ENCODE results near the gene PDE11A. TPM values are rescaled to one million over a fixed set of nuclear protein-coding genes. Genes with fewer than 3 reads are reported as not detected.

PDE11A gene
- total and polyA plus RNA-seq, 4 donors: 1.0 to 5.9 (median 1.7) TPM

DNA sequence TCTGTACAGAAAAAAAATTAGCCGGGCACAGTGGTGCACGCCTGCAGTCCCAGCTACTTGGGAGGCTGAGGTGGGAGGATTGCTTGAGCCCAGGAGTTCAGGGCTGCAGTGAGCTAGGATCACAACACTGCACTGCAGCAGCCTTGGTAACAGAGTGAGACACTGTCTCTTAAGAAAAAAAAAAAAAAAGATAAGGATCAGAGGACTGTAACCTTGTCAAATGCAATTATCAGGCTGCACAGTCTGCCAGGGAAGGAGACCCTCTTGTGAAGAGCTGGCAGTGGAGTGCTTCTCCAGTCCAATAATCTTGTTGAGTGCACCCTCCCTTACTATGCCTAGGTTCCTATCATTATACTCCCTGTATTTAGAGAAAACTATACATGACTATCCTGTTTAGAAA is 330.7 kb downstream of the PDE11A start:
- no peak for DNase-seq (ENCODE audit: low spot score)
- WGBS: 90% methylated on average over 2 of the region's 2 CpGs
- H3K9ac ChIP-seq (ENCODE audit: low read depth in 1 of 2, low read length in 2 of 2): no peak overlapping the region
- no peaks in the 10 kb centered on the region for H3K36me3 ChIP-seq (ENCODE audit: control insufficient read depth in 4 of 4, insufficient read depth in 3 of 4, low read depth in 1 of 4, low read length in 3 of 4)
- no peak overlapping the region for H3K27ac ChIP-seq (ENCODE audit: low read depth in 1 of 2, low read length in 2 of 2)
- H3K4me3 ChIP-seq (ENCODE audit: low read depth in 1 of 3, low read length in 3 of 3): no peak overlapping the region
- H3K9me3 ChIP-seq (ENCODE audit: control insufficient read depth in 4 of 4, low read length in 3 of 4): no peaks in the 10 kb centered on the region
- no peaks in the 10 kb centered on the region for H3K27me3 ChIP-seq (ENCODE audit: control insufficient read depth in 4 of 4, insufficient read depth in 4 of 4, low read length in 3 of 4)
- no peaks in the 10 kb centered on the region for H3K4me1 ChIP-seq (ENCODE audit: control insufficient read depth in 4 of 4, insufficient read depth in 4 of 4, low read length in 3 of 4)
- no peak for TF ChIP-seq RXRA (IDR thresholded peaks at IDR 0.05)
- TF ChIP-seq, protein P1, sequence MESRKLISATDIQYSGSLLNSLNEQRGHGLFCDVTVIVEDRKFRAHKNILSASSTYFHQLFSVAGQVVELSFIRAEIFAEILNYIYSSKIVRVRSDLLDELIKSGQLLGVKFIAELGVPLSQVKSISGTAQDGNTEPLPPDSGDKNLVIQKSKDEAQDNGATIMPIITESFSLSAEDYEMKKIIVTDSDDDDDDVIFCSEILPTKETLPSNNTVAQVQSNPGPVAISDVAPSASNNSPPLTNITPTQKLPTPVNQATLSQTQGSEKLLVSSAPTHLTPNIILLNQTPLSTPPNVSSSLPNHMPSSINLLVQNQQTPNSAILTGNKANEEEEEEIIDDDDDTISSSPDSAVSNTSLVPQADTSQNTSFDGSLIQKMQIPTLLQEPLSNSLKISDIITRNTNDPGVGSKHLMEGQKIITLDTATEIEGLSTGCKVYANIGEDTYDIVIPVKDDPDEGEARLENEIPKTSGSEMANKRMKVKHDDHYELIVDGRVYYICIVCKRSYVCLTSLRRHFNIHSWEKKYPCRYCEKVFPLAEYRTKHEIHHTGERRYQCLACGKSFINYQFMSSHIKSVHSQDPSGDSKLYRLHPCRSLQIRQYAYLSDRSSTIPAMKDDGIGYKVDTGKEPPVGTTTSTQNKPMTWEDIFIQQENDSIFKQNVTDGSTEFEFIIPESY (IDR thresholded peaks at IDR 0.05): no peak
- no peak for TF ChIP-seq NR2F2 (IDR thresholded peaks at IDR 0.05)
- no peak for TF ChIP-seq EGR1 (IDR thresholded peaks at IDR 0.05; ENCODE audit: low read depth in 2 of 2)
- TF ChIP-seq, protein P2, sequence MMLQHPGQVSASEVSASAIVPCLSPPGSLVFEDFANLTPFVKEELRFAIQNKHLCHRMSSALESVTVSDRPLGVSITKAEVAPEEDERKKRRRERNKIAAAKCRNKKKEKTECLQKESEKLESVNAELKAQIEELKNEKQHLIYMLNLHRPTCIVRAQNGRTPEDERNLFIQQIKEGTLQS (IDR thresholded peaks at IDR 0.05): no peak
- no peak for TF ChIP-seq TAF1 (conservative IDR thresholded peaks at IDR 0.05)
- TF ChIP-seq, protein P3, sequence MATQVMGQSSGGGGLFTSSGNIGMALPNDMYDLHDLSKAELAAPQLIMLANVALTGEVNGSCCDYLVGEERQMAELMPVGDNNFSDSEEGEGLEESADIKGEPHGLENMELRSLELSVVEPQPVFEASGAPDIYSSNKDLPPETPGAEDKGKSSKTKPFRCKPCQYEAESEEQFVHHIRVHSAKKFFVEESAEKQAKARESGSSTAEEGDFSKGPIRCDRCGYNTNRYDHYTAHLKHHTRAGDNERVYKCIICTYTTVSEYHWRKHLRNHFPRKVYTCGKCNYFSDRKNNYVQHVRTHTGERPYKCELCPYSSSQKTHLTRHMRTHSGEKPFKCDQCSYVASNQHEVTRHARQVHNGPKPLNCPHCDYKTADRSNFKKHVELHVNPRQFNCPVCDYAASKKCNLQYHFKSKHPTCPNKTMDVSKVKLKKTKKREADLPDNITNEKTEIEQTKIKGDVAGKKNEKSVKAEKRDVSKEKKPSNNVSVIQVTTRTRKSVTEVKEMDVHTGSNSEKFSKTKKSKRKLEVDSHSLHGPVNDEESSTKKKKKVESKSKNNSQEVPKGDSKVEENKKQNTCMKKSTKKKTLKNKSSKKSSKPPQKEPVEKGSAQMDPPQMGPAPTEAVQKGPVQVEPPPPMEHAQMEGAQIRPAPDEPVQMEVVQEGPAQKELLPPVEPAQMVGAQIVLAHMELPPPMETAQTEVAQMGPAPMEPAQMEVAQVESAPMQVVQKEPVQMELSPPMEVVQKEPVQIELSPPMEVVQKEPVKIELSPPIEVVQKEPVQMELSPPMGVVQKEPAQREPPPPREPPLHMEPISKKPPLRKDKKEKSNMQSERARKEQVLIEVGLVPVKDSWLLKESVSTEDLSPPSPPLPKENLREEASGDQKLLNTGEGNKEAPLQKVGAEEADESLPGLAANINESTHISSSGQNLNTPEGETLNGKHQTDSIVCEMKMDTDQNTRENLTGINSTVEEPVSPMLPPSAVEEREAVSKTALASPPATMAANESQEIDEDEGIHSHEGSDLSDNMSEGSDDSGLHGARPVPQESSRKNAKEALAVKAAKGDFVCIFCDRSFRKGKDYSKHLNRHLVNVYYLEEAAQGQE (IDR thresholded peaks at IDR 0.05): no peak
- no peak for TF ChIP-seq FOXA2 (IDR thresholded peaks at IDR 0.05)
- TF ChIP-seq HNF4G (IDR thresholded peaks at IDR 0.05): no peak
- no peak for TF ChIP-seq HNF4A (conservative IDR thresholded peaks at IDR 0.05)
- TF ChIP-seq, protein P4, sequence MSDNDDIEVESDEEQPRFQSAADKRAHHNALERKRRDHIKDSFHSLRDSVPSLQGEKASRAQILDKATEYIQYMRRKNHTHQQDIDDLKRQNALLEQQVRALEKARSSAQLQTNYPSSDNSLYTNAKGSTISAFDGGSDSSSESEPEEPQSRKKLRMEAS (IDR thresholded peaks at IDR 0.05): no peak
- no peak for TF ChIP-seq YY1 (IDR thresholded peaks at IDR 0.05)

DNA sequence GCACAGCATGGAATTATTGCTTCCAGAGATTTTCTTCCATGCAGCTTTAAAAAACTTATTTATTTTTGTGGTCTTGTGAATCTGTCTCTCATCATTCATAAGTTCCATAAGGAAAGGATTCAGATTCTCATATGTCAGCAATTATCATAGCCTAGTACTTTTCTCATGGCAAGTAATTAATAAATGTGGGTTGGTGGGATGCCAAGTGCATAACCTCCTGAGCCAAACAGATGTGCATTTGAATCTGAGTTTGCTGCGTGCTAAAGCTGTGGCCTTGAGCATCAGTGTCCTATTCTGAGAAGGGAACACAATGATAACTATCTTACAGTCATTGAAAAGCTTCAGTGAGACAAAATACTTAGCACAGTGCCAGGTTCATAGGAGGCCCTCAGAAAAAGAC is 331.9 kb downstream of the PDE11A start:
- no peaks in the 10 kb centered on the region for H3K9me3 ChIP-seq (ENCODE audit: control insufficient read depth in 4 of 4, low read length in 3 of 4)
- no peaks in the 10 kb centered on the region for H3K27me3 ChIP-seq (ENCODE audit: control insufficient read depth in 4 of 4, insufficient read depth in 4 of 4, low read length in 3 of 4)
- DNase-seq (ENCODE audit: low spot score): no peak
- H3K27ac ChIP-seq (ENCODE audit: low read depth in 1 of 2, low read length in 2 of 2): no peak overlapping the region
- TF ChIP-seq FOXA1 (IDR thresholded peaks at IDR 0.05): no peak
- H3K9ac ChIP-seq (ENCODE audit: low read depth in 1 of 2, low read length in 2 of 2): no peak overlapping the region
- H3K4me1 ChIP-seq (ENCODE audit: control insufficient read depth in 4 of 4, insufficient read depth in 4 of 4, low read length in 3 of 4): no peaks in the 10 kb centered on the region
- no peaks in the 10 kb centered on the region for H3K36me3 ChIP-seq (ENCODE audit: control insufficient read depth in 4 of 4, insufficient read depth in 3 of 4, low read depth in 1 of 4, low read length in 3 of 4)
- WGBS: 78% methylated on average over 1 of the region's 1 CpG
- no peak overlapping the region for H3K4me3 ChIP-seq (ENCODE audit: low read depth in 1 of 3, low read length in 3 of 3)
